ENCODE data around the gene PPP1R3G. TPM values are rescaled to one million over a fixed set of nuclear protein-coding genes. Genes with fewer than 3 reads are reported as not detected.

Gene PPP1R3G
- total RNA-seq, 1 experiment from 2014 or later, result not detected

GRCh38 chr6:5076931-5077330, 8.2 kb upstream of the PPP1R3G start:
- Histone ChIP-seq H2BK15ac (ENCODE audit: low read depth, low read length) (no peak overlapping the region), H4K5ac (ENCODE audit: insufficient read length, low read depth, low read length) (no peak overlapping the region), H2BK120ac (ENCODE audit: low read depth, low read length, poor library complexity, severe bottlenecking) (no peak overlapping the region), H4K91ac (ENCODE audit: insufficient read length, low read depth, low read length) (no peak overlapping the region), H2BK12ac (ENCODE audit: insufficient read length, low read depth, low read length) (no peak overlapping the region), H3K27ac (ENCODE audit: insufficient read length, low read depth, low read length) (no peak overlapping the region), H2BK20ac (ENCODE audit: low read depth, low read length, poor library complexity, severe bottlenecking) (no peak overlapping the region), H2BK5ac (ENCODE audit: insufficient read length, low read length) (no peak overlapping the region), H4K8ac (replicated peaks; ENCODE audit: insufficient read length, low read depth, low read length) (no peak overlapping the region), H3K18ac (ENCODE audit: insufficient read length, low read depth, low read length) (no peak overlapping the region), H3T11ph (ENCODE audit: low read length) (no peak overlapping the region), H3K23me2 (ENCODE audit: insufficient read length, low read depth, low read length, poor library complexity, severe bottlenecking) (no peaks in the 10 kb centered on the region), H3K79me1 (ENCODE audit: insufficient read depth, low read depth, low read length, poor library complexity, severe bottlenecking) (no peaks in the 10 kb centered on the region), H3K9ac (ENCODE audit: extremely low read depth, insufficient read length, low read length) (no peak overlapping the region), H3K79me2 (ENCODE audit: insufficient read depth, low read length) (no peaks in the 10 kb centered on the region), H2AFZ (ENCODE audit: low read length) (no peak overlapping the region), H3K4me2 (ENCODE audit: insufficient read depth, insufficient read length, low read length) (no peak overlapping the region), H3K14ac (ENCODE audit: insufficient read depth, low read length) (no peak overlapping the region), H3K9me3 (ENCODE audit: control insufficient read depth, low read depth, low read length) (no peaks in the 10 kb centered on the region), H4K20me1 (ENCODE audit: control insufficient read depth, insufficient read depth, insufficient read length) (no peaks in the 10 kb centered on the region), H3K27me3 (ENCODE audit: insufficient read depth, low read length) (no peaks in the 10 kb centered on the region; the same call in 1 of the 2 replicates), H2AK5ac (ENCODE audit: insufficient read length, low read length) (no peak overlapping the region), H3K4ac (ENCODE audit: low read depth, low read length) (no peak overlapping the region), H3K23ac (ENCODE audit: insufficient read length, low read depth, low read length) (no peak overlapping the region), H3K4me1 (ENCODE audit: insufficient read depth, low read length) (no peaks in the 10 kb centered on the region), H3K56ac (ENCODE audit: insufficient read length, low read depth, low read length) (no peak overlapping the region)
- no CpG with 5 or more reads among the region's 11 CpGs for WGBS (ENCODE audit: extremely low coverage, insufficient read length, low lambda C conversion rate)
- peaks cover 33% of the 10 kb centered on the region for H3K27me3 Mint-ChIP-seq (ENCODE audit: low read depth)
- 0 out of 4 replicates have a peak, but pooled peaks cover 0 to 3% of the 10 kb centered on the region in 2 experiments for H3K4me1 Mint-ChIP-seq
- H3K36me3 Mint-ChIP-seq (ENCODE audit: insufficient read depth in 1 of 3, low read depth in 3 of 3), result peaks cover 0 to 5% (median 2%) of the 10 kb centered on the region in 3 experiments; a peak in 2 of 7 replicates
- H3K4me3 Mint-ChIP-seq, result no peak overlapping the region
- no peak for TF ChIP-seq CTCF (conservative IDR thresholded peaks at IDR 0.05)
- peaks cover 5 to 11% of the 10 kb centered on the region in 2 experiments for H3K9me3 Mint-ChIP-seq
- H3K27ac Mint-ChIP-seq, result no peak overlapping the region; a peak in 1 of 7 replicates
- DNase-seq, result no peak
